ENCODE data around the gene TBRG4. TPM values are rescaled to one million over a fixed set of nuclear protein-coding genes. Genes with fewer than 3 reads are reported as not detected.

TBRG4 gene
- total RNA-seq, 1 experiment from 2014 or later: 107 TPM

DNA sequence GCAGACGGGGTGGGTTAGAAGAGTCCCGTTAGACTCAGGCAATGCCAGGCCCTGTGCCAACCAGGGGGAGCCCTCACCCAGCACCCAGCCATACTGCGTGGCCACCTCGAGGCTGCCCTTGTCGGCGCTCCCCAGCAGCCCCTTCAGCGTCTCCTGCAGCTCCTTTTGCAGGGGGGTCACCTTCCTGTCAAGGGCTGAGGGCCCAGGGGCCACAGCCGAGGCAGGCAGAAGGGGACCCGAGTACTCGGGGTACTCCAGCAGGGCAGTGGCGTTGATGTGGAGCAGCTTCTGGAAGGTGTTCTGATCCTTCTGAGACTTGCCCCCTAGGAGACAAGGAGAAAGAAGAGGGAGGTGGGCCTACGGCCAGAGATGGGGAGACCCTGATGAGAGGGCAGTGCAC, 9.7 kb downstream of the TBRG4 start:
- no peaks in the 10 kb centered on the region for H3F3A ChIP-seq (ENCODE audit: low read length, unreplicated experiment)
- peaks cover 10% of the 10 kb centered on the region; the same call in 1 of the 2 replicates for H4K20me1 ChIP-seq (ENCODE audit: low read length)
- ChIA-PET POLR2A (ENCODE audit: unreplicated experiment) (no interaction called here), CTCF (no interaction called here)
- H3K9me3 ChIP-seq (ENCODE audit: low read length): no peaks in the 10 kb centered on the region
- no peaks in the 10 kb centered on the region for H3K4me1 ChIP-seq (ENCODE audit: insufficient read depth, low read length)
- no peaks in the 10 kb centered on the region for H3K27me3 ChIP-seq (ENCODE audit: low read length)
- no peak overlapping the region for H2AFZ ChIP-seq (ENCODE audit: low read length)
- no peak overlapping the region for H3K27ac ChIP-seq (ENCODE audit: low read length)
- H3K4me3 ChIP-seq (ENCODE audit: low read length): no peak overlapping the region
- H3K9me2 ChIP-seq (replicated peaks; ENCODE audit: low read length): no peaks in the 10 kb centered on the region
- H3K36me3 ChIP-seq (ENCODE audit: low read depth, low read length): peaks cover 70% of the 10 kb centered on the region
- no peak overlapping the region for H3K9ac ChIP-seq (ENCODE audit: low read length)
- intact Hi-C loops (cut with micrococcal nuclease): no loop called here
- H3K79me2 ChIP-seq (ENCODE audit: low read length): peaks cover 14% of the 10 kb centered on the region
- H3K4me2 ChIP-seq (ENCODE audit: low read length): no peak overlapping the region
- no peak for DNase-seq
- no peak for ATAC-seq
- no peak for TF ChIP-seq EZH2 (IDR thresholded peaks at IDR 0.05; ENCODE audit: low read length, unreplicated experiment)
- TF ChIP-seq, protein P1, sequence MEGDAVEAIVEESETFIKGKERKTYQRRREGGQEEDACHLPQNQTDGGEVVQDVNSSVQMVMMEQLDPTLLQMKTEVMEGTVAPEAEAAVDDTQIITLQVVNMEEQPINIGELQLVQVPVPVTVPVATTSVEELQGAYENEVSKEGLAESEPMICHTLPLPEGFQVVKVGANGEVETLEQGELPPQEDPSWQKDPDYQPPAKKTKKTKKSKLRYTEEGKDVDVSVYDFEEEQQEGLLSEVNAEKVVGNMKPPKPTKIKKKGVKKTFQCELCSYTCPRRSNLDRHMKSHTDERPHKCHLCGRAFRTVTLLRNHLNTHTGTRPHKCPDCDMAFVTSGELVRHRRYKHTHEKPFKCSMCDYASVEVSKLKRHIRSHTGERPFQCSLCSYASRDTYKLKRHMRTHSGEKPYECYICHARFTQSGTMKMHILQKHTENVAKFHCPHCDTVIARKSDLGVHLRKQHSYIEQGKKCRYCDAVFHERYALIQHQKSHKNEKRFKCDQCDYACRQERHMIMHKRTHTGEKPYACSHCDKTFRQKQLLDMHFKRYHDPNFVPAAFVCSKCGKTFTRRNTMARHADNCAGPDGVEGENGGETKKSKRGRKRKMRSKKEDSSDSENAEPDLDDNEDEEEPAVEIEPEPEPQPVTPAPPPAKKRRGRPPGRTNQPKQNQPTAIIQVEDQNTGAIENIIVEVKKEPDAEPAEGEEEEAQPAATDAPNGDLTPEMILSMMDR (conservative IDR thresholded peaks at IDR 0.05; ENCODE audit: low read depth, low read length): no peak
- no peak for TF ChIP-seq EZH2phosphoT487 (IDR thresholded peaks at IDR 0.05; ENCODE audit: borderline replicate concordance, low read length)
- BruUV-seq (replicated peaks): no TSS peak

DNA sequence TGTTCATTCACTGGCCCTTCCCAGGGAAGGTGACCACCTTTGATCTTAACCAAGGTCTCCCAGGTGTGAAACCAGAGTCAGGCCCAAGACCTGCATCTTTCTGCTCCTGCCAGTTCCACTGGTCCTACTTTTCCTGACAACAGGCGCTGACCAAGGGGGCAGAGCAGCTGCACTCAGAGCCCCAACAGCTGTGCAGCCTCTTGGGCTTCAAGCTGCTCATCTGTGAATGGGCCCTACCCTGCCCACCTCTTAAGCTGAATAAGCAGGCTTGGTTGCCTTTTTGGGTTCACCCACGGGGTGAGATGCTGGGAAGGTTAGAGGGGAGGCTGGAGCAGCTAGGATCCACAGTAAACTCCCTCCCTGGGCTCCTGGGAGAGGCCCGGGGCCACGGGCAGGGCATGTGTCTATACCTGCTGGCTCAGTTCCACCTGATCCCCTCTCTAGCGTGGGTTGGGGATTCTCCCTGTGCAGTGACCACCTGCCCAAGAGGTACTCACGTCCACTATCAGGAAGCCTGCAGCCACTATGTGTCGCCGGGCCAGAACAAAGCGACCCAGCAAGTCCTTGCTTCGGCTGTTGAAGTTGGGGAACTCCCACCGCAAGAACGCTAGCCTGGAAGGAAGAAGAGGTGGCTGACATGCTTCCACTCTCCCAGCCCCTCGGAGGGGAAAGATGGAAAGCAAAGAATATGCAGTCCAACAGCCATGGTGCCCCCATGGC, 10.6 kb downstream of the TBRG4 start:
- BruUV-seq (replicated peaks): no TSS peak
- intact Hi-C loops (cut with micrococcal nuclease): no loop called here
- ATAC-seq (no peak), DNase-seq (no peak)
- H3K79me2 ChIP-seq (ENCODE audit: low read length): peaks cover 7% of the 10 kb centered on the region
- ChIA-PET CTCF (no interaction called here), POLR2A (ENCODE audit: unreplicated experiment) (no interaction called here)
- no peak overlapping the region for H2AFZ ChIP-seq (ENCODE audit: low read length)
- no peak overlapping the region for H3K4me2 ChIP-seq (ENCODE audit: low read length)
- H3K4me1 ChIP-seq (ENCODE audit: insufficient read depth, low read length): no peaks in the 10 kb centered on the region
- H3K27me3 ChIP-seq (ENCODE audit: low read length): no peaks in the 10 kb centered on the region
- peaks cover 3% of the 10 kb centered on the region; the same call in 1 of the 2 replicates for H4K20me1 ChIP-seq (ENCODE audit: low read length)
- peaks cover 62% of the 10 kb centered on the region for H3K36me3 ChIP-seq (ENCODE audit: low read depth, low read length)
- no peak overlapping the region for H3K27ac ChIP-seq (ENCODE audit: low read length)
- H3K4me3 ChIP-seq (ENCODE audit: low read length): no peak overlapping the region
- no peaks in the 10 kb centered on the region for H3F3A ChIP-seq (ENCODE audit: low read length, unreplicated experiment)
- H3K9me2 ChIP-seq (replicated peaks; ENCODE audit: low read length): no peaks in the 10 kb centered on the region
- no peak overlapping the region for H3K9ac ChIP-seq (ENCODE audit: low read length)
- H3K9me3 ChIP-seq (ENCODE audit: low read length): no peaks in the 10 kb centered on the region
- TF ChIP-seq EZH2 (IDR thresholded peaks at IDR 0.05; ENCODE audit: low read length, unreplicated experiment) (no peak), EZH2phosphoT487 (IDR thresholded peaks at IDR 0.05; ENCODE audit: borderline replicate concordance, low read length) (no peak)
- TF ChIP-seq, protein P1 (conservative IDR thresholded peaks at IDR 0.05; ENCODE audit: low read depth, low read length): no peak
